Measurements from ENCODE around the gene ZNF223. TPM values are rescaled to one million over a fixed set of nuclear protein-coding genes. Genes with fewer than 3 reads are reported as not detected.

Gene ZNF223
- total and polyA plus RNA-seq, 9 of the 15 experiments (the other 6 are each of a cell fraction or from before 2014, with no cell fraction given) = 0.21 to 1.8 (median 0.71) TPM

DNA sequence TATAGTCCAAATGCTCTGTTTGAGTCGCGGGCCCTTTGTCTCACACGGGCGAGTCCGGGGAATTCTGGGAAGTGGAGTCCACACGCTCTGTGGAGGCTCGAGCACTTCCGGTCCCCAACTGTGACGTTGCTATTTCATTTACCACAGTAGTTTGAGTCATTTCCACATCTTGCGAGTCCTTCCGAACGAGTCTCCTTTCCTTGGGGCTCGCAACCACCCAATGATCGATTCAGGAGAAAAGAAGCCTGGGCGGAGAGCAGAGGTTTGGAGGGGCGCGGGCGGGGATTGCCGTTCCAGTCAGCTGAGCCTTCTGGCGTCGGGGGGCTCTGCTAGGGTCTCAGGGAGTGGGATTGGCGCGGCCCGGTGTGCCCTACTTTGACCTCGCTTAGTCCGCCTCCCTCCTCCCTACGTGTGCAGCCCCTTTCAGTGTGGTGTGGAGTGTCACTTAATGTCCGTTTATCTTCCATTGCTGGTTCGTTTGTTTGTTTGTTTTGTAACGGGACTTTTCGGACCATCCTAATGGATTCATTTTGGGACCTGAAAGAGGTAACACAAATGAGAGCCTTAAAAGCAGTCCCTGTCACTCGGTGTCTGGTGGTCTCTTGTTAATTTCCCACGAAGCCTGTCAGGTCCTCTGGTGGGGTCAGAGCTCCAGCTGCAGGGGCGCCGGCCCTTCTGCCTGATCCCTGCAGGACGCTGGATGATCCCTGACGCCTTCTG lies 26.5 kb upstream of the ZNF223 start, which contains the start of gene ZNF222 (continued):
- TF ChIP-seq E2F6 (IDR thresholded peaks at IDR 0.05; ENCODE audit: borderline replicate concordance in 1 of 2, extremely low read depth in 1 of 2, insufficient read depth in 1 of 2, insufficient read length in 1 of 2, low read depth in 1 of 2, low read length in 1 of 2, poor library complexity in 1 of 2, severe bottlenecking in 1 of 2) = no peak
- no peak for TF ChIP-seq YY1 (IDR thresholded peaks at IDR 0.05; ENCODE audit: borderline replicate concordance in 1 of 3, control insufficient read depth in 1 of 3, extremely low read depth in 1 of 3, insufficient read depth in 3 of 3, insufficient read length in 1 of 3, insufficient replicate concordance in 2 of 3, low read depth in 1 of 3, low read length in 2 of 3)
- no peak for TF ChIP-seq WHSC1 (IDR thresholded peaks at IDR 0.05; ENCODE audit: low read length)
- TF ChIP-seq, protein P1, sequence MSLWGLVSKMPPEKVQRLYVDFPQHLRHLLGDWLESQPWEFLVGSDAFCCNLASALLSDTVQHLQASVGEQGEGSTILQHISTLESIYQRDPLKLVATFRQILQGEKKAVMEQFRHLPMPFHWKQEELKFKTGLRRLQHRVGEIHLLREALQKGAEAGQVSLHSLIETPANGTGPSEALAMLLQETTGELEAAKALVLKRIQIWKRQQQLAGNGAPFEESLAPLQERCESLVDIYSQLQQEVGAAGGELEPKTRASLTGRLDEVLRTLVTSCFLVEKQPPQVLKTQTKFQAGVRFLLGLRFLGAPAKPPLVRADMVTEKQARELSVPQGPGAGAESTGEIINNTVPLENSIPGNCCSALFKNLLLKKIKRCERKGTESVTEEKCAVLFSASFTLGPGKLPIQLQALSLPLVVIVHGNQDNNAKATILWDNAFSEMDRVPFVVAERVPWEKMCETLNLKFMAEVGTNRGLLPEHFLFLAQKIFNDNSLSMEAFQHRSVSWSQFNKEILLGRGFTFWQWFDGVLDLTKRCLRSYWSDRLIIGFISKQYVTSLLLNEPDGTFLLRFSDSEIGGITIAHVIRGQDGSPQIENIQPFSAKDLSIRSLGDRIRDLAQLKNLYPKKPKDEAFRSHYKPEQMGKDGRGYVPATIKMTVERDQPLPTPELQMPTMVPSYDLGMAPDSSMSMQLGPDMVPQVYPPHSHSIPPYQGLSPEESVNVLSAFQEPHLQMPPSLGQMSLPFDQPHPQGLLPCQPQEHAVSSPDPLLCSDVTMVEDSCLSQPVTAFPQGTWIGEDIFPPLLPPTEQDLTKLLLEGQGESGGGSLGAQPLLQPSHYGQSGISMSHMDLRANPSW (CRISPR knock-in tag; IDR thresholded peaks at IDR 0.05) = no peak
- no peak for TF ChIP-seq MEF2A (IDR thresholded peaks at IDR 0.05; ENCODE audit: control insufficient read depth, low read depth, low read length)
- TF ChIP-seq ZNF431 (CRISPR knock-in tag; IDR thresholded peaks at IDR 0.05) = no peak
- TF ChIP-seq ZNF146 (CRISPR knock-in tag; IDR thresholded peaks at IDR 0.05; ENCODE audit: unreplicated experiment) = no peak
- TF ChIP-seq ATF7 (IDR thresholded peaks at IDR 0.05) = peak; percentile 75
- TF ChIP-seq ETV6 (IDR thresholded peaks at IDR 0.05; ENCODE audit: borderline replicate concordance in 1 of 2, low read depth in 2 of 2, low read length in 1 of 2) = no peak
- TF ChIP-seq ETV6 (CRISPR knock-in tag; IDR thresholded peaks at IDR 0.05; ENCODE audit: borderline replicate concordance) = no peak
- TF ChIP-seq JUNB (CRISPR knock-in tag; conservative IDR thresholded peaks at IDR 0.05) = no peak
- no peak for TF ChIP-seq HDGF (IDR thresholded peaks at IDR 0.05)
- TF ChIP-seq, protein P2, sequence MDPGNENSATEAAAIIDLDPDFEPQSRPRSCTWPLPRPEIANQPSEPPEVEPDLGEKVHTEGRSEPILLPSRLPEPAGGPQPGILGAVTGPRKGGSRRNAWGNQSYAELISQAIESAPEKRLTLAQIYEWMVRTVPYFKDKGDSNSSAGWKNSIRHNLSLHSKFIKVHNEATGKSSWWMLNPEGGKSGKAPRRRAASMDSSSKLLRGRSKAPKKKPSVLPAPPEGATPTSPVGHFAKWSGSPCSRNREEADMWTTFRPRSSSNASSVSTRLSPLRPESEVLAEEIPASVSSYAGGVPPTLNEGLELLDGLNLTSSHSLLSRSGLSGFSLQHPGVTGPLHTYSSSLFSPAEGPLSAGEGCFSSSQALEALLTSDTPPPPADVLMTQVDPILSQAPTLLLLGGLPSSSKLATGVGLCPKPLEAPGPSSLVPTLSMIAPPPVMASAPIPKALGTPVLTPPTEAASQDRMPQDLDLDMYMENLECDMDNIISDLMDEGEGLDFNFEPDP (CRISPR knock-in tag; IDR thresholded peaks at IDR 0.05) = no peak
- no peak for TF ChIP-seq MBD2 (IDR thresholded peaks at IDR 0.05; ENCODE audit: borderline replicate concordance, low read depth)
- no peak for TF ChIP-seq TBP (optimal IDR thresholded peaks at IDR 0.05; ENCODE audit: low read depth, low read length)
- TF ChIP-seq KDM1A (IDR thresholded peaks at IDR 0.05) = no peak
- TF ChIP-seq BRD9 (IDR thresholded peaks at IDR 0.05; ENCODE audit: low read depth, partially characterized antibody) = no peak
- peak; percentile 59 for TF ChIP-seq JUND (IDR thresholded peaks at IDR 0.05; ENCODE audit: borderline replicate concordance, low read depth, low read length)
- TF ChIP-seq JUND (tag; IDR thresholded peaks at IDR 0.05; ENCODE audit: borderline replicate concordance, low read depth, low read length) = peak; percentile 11; the same call in 1 of the 3 replicates
- no peak for TF ChIP-seq KDM5B (IDR thresholded peaks at IDR 0.05; ENCODE audit: insufficient replicate concordance, low read depth, low read length)
